OCI-M1 (cell line): ENCODE data around the gene TIMP3.

ENCODE experiments used
- DNase-seq: peaks from one replicate; lab custom pipeline; 2025; lab: John Stamatoyannopoulos, UW

Gene TIMP3

DNA sequence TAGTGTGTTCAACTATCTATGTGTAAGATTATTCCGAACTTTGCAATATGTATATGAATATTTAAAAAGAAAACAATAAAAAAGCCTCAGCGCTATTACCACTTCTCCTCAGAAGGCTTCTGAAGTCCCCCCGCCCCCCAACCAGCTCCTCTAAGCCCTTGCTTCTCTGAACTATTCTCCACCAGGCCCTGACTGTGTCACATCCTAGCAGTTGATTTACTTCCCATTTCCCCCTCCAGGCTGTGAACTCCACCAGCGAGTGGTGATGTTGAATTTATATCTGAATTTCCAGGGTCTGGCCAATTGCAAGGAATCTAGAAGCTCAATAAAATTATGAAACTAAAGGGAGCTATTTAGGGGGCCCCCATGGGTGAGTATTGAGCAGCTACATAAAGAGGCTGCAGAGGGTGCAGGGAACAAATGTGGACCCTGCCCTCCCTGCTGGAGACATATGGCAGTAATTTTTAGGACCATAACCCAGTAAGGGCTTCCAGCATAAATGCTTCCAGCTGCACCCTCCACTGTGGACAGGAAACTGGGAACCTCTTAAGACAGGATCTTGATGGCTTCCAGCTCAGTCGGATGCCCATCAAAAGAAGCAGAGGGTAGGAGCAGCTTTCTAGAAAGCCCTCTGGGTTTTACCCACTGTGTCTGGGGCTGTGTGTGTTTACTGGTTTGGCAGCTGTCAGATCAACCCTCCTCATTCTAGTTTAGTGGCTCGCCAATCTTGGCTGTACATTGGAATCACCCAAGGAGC, 81.4 kb downstream of the TIMP3 start:
- peak; percentile 28 for DNase-seq

DNA sequence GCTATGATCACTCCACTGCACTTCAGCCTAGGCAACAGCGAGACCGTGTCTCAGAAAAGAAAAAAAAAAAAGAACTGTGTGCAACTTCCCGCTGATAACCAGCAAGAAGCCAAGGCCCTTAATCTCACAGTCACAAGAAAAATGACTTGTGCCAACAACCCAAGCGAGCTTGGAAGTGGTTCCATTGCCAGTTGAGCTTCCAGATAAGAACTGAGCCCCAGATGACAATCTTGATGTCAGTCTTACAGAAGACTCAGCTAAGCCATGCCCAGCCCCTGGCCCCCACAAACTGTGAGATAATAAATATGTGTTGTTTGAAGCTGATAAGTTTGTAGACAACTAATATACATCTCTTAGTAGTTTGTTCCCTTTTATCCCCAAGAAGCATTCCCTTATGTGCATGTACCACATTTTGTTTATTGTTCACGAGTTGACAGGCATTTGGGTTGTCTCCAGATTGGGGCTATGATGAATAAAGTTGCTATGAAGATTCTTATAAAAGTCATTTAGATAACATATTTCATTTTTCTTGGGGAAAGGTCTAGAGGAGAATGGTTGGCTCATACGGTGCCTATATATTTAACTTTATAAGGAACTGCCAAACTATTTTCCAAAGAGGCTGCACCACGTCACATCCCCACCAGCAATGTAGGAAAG, 85.9 kb downstream of the TIMP3 start:
- peak; percentile 77 for DNase-seq

DNA sequence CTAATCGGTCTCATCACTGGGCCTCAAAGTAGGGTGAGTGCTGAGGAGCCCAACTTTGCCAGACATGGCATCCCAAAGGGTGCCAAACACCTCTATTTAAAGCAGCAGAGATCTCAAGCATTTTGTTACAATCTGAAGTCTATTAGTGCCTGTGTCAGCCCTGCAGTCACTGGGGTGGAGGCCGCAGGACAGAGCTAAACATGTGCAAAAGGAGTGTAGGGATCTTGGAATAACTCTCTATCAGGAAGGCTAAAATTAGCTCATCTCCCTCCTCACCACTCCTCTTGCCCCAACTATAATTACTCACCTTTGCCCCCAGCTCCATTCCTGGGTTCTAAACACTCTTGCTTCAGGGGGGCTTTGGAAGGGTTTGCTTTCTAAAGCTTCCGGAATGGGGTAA, 87.5 kb downstream of the TIMP3 start:
- no peak for DNase-seq

DNA sequence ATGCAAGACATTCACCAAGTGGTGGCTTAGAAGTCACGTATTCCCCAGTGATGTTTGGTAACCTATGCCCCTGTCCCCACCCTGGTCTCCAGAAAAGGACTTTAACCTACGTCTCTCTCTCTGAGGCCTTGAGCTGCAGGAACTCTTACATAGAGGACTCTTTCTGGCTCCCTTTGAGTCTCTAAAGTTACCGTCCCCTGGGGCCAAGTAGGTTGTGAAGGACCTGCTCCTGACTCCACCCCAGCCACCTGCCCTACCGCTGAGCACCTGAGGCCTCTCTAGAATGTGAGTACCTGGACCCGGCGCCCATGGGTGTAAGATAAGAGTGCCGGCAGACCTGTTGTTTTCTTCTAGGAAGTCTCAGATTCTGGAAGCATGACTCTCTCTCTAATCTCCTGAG, 95.4 kb downstream of the TIMP3 start:
- DNase-seq: no peak

DNA sequence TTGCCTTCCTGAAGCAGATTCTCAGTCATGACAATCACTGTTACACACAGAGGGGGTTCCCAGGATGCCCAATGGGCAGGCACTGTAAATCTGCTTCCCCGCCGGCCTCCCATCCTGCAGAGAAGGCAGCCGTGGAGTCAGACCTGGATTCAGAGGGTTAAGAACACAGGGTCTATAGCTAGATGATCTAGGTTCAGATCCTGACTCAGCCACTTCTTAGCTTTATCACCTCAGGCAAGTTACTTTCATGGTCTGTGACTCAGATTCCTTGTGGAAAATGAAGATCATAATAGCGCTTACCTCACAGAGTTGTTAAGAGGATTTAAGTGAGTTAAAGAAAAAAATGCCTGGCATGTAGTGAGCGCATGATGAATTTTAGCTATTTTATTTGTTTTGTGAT, 95.9 kb downstream of the TIMP3 start:
- DNase-seq: no peak

DNA sequence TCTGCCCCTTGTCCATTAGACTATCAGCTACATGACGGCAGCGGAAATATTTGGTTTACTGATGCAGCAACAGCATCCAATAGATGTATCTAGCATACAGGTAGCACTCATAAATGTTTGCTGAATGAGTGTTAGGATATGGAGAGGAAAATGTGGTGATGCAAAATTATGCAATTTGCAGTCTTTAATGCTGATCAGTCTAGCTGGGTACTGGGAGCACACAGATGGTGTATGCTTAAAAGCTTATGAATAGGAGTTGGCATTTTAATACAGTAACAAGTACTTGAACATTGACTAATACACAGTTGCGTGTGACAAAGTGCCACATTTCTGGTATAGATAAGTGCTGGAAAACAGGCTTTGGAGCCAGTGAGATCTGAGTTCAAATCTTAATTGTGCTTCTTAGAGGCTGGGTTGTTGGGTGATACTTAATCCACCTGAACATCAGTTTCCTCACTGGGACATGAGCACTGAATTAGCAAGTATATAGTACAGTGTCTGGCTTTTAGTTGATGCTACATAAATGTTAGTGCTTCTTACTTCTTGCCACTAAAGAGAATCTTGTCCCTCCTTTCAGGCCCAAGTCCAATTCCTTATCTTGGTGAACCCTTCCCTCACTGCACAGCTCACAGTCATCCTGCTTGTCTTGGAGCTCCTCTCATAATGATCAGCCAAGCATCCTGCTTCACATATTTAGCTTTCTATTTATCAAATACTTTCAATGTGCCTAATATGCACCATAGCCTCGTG, 99.6 kb downstream of the TIMP3 start:
- DNase-seq: no peak

- DNase-seq: no peak
Measured at GRCh38 chr22:32901925-32902324, 100.4 kb downstream of the TIMP3 start.

DNA sequence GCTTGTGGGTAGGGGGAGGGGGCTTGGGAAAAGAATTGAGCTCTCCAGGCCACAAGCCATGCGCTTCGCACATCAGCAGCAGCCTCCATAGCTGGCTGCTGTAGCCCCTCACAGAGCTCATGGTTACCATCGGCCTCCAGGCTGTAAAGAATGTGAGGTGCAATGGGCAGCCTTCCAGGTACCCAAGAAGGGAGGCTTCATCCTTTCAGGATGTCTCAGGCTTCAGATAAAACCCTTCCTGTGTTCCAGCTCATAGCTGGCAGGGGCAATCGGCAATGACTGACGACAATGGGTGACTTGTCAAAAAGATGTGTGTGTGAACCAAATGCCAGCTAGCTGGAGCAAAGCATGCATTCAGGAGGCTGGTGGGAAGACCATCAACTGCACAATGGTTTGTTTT, 102.0 kb downstream of the TIMP3 start:
- DNase-seq: no peak

- DNase-seq: peak; percentile 49
Measured at GRCh38 chr22:32904044-32904443, 102.5 kb downstream of the TIMP3 start.

- DNase-seq: peak; percentile 38
Measured at GRCh38 chr22:32905400-32905799, 103.9 kb downstream of the TIMP3 start.

DNA sequence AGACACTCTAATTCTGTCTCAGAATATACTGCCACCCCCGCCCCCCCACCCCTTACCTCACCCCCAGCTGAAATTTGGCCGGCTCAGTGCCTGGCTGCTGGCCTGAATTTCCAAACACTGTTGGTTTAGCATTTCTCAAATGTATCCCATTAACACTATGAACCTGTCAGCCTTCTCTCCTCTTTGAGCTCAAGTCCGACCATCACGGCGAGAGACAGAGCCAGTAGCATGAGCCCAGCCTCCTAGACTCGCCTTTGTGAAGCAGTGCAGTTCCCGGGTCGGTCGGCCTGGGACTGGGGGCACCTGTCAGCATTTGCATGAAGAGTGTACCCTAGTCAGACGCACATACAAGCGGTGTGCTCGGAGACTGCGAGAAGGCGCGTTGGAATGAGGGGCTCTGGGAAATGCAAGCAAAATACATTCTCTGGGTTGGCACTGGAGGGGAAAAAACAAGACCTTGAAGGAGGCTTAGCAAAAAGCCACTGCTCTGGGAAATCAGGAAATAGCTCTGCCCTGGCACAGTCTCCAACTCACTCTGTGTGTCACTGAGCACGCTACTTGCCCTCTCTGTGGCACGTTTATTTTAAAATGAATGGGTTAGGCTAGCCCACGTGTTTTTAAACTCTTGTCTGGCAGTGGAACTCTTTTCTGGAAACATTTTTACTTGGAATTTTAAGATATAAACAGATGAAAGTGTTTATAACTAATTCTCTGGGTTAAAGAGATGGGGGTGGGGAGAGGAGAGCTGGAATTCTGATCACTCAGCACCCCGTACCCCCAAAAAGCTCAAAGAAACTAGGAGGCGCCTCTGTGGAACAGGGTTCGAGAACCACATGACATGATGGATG, 108.3 kb downstream of the TIMP3 start:
- no peak for DNase-seq

DNA sequence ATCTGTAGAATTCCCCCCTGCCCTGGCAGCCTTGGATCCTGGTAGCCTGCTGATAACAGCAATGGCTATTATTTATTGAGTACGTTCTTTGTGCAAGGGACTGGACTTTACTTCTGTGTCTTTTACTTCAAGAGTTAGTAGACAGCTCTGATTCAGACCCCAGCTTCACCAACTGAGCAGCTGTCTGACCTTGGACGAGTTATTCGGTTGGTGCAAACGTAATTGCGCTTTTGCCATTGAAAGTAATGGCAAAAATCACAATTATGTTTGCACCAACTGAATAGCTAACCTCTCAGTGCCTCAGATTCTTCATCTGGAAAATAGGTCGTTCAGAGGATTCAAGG, 108.9 kb downstream of the TIMP3 start:
- no peak for DNase-seq

- no peak for DNase-seq
Measured at GRCh38 chr22:32911503-32911902, 110.0 kb downstream of the TIMP3 start.
